Fibroblast of pulmonary artery (primary cell): ENCODE measurements around the gene SBK2.

ENCODE experiments used
- DNase-seq: peaks from one replicate; pipeline ENCODE4 v3.0.0-alpha.2; 2010; ENCODE audit warnings: low read depth
- H3K4me3 ChIP-seq: replicated peaks from 2 replicates; pipeline ENCODE4 v1.5.1; 2011; ENCODE audit warnings: low read depth, mild to moderate bottlenecking, control low read depth, low read length, moderate library complexity
- TF ChIP-seq, protein P1 (sequence below): IDR thresholded peaks from 2 replicates; pipeline ENCODE4 v1.5.1; 2011; ENCODE audit warnings: mild to moderate bottlenecking, control low read depth, low read length, inconsistent platforms; ENCODE audit errors: missing control alignments

SBK2 gene

DNA sequence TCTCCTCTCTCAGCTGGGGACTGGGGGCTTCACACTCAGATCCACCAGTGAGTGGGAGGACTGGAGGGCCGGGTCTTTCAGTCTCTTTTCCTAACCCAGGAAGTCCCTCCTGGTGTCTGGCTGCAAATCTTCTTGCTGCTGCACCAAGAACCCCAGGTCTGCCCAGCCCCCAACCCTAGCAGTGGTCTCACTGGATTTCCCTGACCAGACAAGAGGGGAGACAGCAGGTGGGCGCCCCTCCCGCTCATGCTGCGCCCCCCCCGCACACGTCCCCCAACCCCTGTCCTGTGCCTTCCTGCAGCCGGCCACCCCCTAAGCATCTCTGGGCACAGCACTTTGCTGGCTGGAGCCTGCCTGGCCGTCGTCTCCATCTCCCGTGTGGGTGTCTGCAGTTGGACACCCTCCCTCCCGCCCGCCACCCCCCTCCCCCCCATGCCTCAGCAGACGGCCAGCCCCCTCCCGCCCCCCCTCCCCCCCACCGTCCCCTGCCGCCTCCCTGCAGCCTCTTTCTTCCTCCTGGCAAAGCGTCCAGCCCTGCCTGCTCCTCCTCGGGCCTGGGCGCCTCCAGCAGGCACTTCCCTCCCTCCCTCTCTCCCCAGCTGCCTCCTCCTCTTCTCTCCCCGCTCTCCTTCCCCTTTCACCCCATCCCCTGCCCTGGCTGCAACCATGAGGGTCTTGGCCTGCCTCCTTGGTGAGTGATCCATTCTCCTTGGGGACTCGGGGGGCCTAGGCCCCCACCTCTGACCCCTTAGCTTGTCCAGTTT lies 48.8 kb downstream of the SBK2 start, which contains the start of gene SSC5D:
TSS of gene SSC5D (plus strand) at position 513 of the 764 bp plus-strand sequence. CDS start at position 667, 154 bp downstream.
- TF ChIP-seq, protein P1, sequence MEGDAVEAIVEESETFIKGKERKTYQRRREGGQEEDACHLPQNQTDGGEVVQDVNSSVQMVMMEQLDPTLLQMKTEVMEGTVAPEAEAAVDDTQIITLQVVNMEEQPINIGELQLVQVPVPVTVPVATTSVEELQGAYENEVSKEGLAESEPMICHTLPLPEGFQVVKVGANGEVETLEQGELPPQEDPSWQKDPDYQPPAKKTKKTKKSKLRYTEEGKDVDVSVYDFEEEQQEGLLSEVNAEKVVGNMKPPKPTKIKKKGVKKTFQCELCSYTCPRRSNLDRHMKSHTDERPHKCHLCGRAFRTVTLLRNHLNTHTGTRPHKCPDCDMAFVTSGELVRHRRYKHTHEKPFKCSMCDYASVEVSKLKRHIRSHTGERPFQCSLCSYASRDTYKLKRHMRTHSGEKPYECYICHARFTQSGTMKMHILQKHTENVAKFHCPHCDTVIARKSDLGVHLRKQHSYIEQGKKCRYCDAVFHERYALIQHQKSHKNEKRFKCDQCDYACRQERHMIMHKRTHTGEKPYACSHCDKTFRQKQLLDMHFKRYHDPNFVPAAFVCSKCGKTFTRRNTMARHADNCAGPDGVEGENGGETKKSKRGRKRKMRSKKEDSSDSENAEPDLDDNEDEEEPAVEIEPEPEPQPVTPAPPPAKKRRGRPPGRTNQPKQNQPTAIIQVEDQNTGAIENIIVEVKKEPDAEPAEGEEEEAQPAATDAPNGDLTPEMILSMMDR, result no peak
- peak; percentile 62 for DNase-seq
- peak within 1 kb of the TSS; percentile 46 for H3K4me3 ChIP-seq

DNA sequence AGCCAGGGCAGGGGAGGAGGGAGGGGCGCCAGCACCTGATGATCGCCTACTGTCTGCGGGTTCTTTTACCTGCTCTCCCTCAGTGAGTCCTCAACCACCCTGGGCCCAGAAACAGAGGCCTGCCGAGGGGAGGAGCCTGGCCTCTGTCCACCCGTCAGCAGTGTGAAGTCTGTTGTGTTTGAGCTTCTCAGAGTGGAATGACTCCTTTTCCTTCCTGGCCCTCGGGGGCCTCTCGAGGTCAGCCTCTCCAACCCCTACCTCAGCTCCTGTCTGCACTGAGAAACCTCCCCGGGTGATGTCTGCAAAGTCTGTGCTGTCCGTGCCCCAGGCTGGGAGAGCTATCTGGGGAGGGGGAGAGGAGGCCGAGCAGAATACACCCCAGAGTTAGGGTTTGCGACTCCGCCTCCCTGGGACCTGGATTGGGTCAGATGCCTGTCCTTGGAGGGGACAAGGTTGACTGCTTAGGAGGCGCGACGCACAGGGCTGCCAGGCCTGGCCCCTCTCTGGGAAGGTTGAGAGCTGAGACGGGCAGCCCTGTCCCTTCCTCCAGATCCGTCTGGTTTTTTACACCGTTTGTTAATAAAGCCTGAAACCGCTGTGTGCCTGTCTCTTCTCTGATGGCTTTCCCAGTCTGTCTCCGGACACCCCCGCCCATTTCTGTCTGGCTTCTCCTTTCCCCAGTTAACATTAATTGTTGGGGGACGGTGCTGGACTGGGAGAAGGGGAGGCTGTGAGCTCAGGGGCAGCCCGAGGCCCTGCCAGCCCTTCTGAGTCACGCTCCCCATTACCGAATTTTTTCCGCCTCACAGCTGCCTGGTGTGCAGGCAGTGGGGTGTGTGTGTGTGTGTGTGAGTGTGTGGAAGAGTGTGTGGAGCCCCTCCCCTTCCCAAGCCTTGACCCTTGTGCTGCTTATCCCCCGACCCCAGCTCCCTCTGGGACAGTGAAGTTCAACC lies 49.7 kb downstream of the SBK2 start:
- peak; percentile 93 for DNase-seq
- peak overlapping the region; percentile 38 for H3K4me3 ChIP-seq
- TF ChIP-seq, protein P1, result no peak

DNA sequence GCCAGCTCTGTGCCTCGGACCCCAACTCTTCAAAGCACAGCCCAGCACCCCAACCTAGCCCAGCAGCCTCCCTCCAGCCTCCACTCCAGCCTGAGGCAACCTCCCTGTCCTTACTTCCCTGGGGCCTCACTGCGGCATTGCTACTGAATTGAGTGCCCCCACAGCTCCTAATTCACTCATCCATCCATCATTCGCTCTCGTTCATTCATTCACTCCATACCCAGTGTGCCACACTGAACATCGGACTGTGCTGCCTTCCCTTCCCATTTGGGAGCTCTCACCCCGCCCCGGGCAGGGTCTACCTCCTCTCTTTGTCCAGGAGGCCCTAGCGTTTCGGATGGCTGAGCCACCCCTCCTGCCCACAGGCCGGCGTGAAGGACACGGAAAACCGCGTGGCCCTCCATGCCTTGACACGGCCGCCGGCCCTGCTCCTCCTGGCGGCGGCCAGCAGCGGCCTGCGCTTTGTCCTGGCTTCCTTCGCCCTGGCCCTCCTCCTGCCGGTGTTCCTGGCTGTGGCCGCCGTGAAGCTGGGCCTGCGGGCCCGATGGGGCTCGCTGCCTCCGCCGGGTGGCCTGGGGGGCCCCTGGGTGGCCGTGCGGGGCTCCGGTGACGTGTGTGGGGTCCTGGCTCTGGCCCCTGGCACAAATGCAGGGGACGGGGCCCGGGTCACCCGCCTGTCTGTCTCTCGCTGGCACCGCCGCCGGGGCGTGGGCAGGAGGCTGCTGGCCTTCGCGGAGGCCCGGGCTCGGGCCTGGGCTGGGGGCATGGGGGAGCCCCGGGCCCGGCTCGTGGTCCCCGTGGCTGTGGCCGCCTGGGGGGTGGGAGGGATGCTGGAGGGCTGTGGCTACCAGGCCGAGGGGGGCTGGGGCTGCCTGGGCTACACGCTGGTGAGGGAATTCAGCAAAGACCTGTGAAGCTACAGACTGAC lies 50.6 kb downstream of the SBK2 start:
- TF ChIP-seq, protein P1, result no peak
- H3K4me3 ChIP-seq, result peak overlapping the region; percentile 67
- no peak for DNase-seq

DNA sequence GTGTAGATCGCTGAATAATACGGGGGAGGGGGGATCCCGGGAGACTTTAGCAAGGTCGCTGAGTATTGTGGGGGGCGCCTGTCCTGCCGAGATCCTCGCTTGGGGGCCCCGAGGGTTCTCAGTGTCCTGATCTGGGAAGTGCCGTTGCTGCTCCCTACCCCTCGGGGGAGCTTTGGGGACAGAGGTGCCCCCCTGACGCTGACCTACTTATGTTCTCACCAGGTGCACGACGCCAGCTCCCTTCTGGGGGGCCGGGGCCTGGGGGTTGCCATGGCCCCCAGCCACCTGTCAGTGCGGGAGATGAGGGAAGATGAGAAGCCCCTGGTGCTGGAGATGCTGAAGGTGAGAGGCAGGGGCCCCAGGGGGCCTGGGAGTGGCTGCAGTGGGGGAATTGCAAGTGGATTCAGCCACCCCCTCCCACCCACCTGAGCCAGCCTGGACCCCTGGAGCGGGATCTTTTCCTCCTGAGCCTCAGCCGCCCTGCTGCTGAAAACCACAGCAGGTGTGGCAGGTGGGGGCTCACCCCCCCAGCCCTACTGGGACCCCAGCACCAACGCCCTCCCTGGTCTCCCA lies 51.4 kb downstream of the SBK2 start:
- peak overlapping the region; percentile 67 for H3K4me3 ChIP-seq
- TF ChIP-seq, protein P1, result no peak
- DNase-seq, result no peak

DNA sequence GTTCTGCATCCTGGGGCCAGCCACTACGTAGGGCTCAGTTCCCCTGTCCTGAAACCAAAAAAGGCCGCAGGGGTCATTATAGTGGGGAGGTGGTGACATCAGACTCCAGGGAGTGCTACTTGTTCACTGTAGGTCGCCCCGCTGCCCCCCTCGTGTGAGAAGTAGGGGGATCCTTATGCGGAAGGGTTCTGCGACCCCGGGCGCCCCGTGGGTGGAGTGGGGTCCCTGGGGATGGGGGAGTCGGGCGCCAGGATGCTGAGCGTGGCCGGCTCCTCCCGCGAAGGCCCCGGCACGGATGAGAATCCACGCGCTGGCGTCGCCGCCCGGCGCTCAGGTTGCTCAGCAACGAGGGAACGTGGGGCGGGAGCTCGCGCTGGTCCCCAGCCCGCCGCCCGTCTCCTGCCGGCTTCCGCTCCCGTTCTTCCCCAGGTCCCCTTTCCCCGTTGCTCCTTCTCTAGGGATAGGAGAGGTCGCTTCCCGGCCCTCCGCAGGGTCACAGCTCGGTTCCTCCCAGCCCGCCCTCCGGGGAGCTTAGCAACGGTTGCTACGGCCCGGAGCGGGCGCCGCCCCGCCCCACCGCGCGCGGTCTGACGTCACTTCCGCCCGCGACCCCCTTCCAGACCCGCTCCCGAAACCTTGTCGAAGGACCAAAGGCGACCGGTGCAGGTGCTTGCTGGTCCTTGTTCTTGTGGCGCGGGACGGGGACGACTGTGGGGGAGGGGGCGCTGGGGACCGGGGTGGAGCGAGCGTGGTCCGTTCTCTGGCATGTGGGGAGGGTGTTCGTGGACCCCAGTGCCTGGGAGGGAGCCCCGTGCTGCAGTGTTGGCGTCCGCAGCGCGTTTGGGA lies 52.1 kb downstream of the SBK2 start, which contains the start of gene NAT14:
TSS of gene NAT14 (plus strand) at position 596 of the 846 bp plus-strand sequence. CDS start 521 bp downstream, outside the sequence.
- peak within 1 kb of the TSS; percentile 67 for H3K4me3 ChIP-seq
- DNase-seq, result peak; percentile 61
- TF ChIP-seq, protein P1, result no peak
